ENCODE data around the gene F12.

The F12 gene

GRCh38 chr5:177450667-177451424, 41.5 kb upstream of the F12 start:
- no peak for DNase-seq
- Histone ChIP-seq H3K9me3 (ENCODE audit: severe bottlenecking) (no peaks in the 10 kb centered on the region), H3K4me3 (ENCODE audit: low read depth, low read length) (no peak overlapping the region), H3K36me3 (no peaks in the 10 kb centered on the region), H3K27me3 (ENCODE audit: insufficient read depth, low read depth, severe bottlenecking) (no peaks in the 10 kb centered on the region), H3K27ac (no peak overlapping the region)
- TF ChIP-seq CTCF (IDR thresholded peaks at IDR 0.05; ENCODE audit: low read depth, low read length), result no peak

- H3K9me3 ChIP-seq (ENCODE audit: severe bottlenecking), result no peaks in the 10 kb centered on the region
- H3K36me3 ChIP-seq, result no peaks in the 10 kb centered on the region
- DNase-seq, result no peak
- TF ChIP-seq CTCF (IDR thresholded peaks at IDR 0.05; ENCODE audit: low read depth, low read length), result no peak
- H3K27ac ChIP-seq, result no peak overlapping the region
- no peaks in the 10 kb centered on the region for H3K27me3 ChIP-seq (ENCODE audit: insufficient read depth, low read depth, severe bottlenecking)
- H3K4me3 ChIP-seq (ENCODE audit: low read depth, low read length), result no peak overlapping the region
Observed at GRCh38 chr5:177449140-177450061, 40.0 kb upstream of the F12 start.

GRCh38 chr5:177448244-177448950, 39.0 kb upstream of the F12 start:
- TF ChIP-seq CTCF (IDR thresholded peaks at IDR 0.05; ENCODE audit: low read depth, low read length), result no peak
- DNase-seq, result no peak
- Histone ChIP-seq H3K27ac (no peak overlapping the region), H3K36me3 (no peaks in the 10 kb centered on the region), H3K27me3 (ENCODE audit: insufficient read depth, low read depth, severe bottlenecking) (no peaks in the 10 kb centered on the region), H3K4me3 (ENCODE audit: low read depth, low read length) (no peak overlapping the region), H3K9me3 (ENCODE audit: severe bottlenecking) (no peaks in the 10 kb centered on the region)

GRCh38 chr5:177447611-177448243, 38.4 kb upstream of the F12 start:
- H3K36me3 ChIP-seq, result no peaks in the 10 kb centered on the region
- no peak for DNase-seq
- no peaks in the 10 kb centered on the region for H3K9me3 ChIP-seq (ENCODE audit: severe bottlenecking)
- no peaks in the 10 kb centered on the region for H3K27me3 ChIP-seq (ENCODE audit: insufficient read depth, low read depth, severe bottlenecking)
- peak overlapping the region; percentile 22 for H3K4me3 ChIP-seq (ENCODE audit: low read depth, low read length)
- TF ChIP-seq CTCF (IDR thresholded peaks at IDR 0.05; ENCODE audit: low read depth, low read length), result no peak
- H3K27ac ChIP-seq, result no peak overlapping the region

- Histone ChIP-seq H3K36me3 (no peaks in the 10 kb centered on the region), H3K9me3 (ENCODE audit: severe bottlenecking) (no peaks in the 10 kb centered on the region), H3K4me3 (ENCODE audit: low read depth, low read length) (peak overlapping the region; percentile 37), H3K27me3 (ENCODE audit: insufficient read depth, low read depth, severe bottlenecking) (no peaks in the 10 kb centered on the region), H3K27ac (no peak overlapping the region)
- TF ChIP-seq CTCF (IDR thresholded peaks at IDR 0.05; ENCODE audit: low read depth, low read length), result no peak
- DNase-seq, result peak; percentile 42
Observed at GRCh38 chr5:177447066-177447610, 37.8 kb upstream of the F12 start.
